HCT116 (cell line): ENCODE data around the gene USP10.

Source experiments
- CTCF ChIP-seq, 3 experiments: fragments of 200-600 bp in 1 of 3; sonication (generic) in 1 of 3; IDR thresholded peaks in 2 of 3; conservative IDR thresholded peaks in 1 of 3; 2 replicates each; pipeline ENCODE4 v1.5.1; 2012 to 2017; ENCODE audit warnings: low read depth in 2 of 3, low read length in 2 of 3, antibody characterized with exemption in 1 of 3, borderline replicate concordance in 1 of 3, control low read depth in 1 of 3, mild to moderate bottlenecking in 1 of 3, mixed read lengths in 1 of 3, mixed run types in 1 of 3, moderate library complexity in 1 of 3; ENCODE audit not compliant: insufficient read depth in 1 of 3
- EZH2 ChIP-seq: fragments of 200-600 bp; sonication (generic); IDR thresholded peaks from 2 replicates; pipeline ENCODE4 v1.6.1; 2017; ENCODE audit warnings: antibody characterized with exemption, mixed run types
- POLR2A ChIP-seq: IDR thresholded peaks from 2 replicates; pipeline ENCODE4 v1.7.0; 2011; ENCODE audit warnings: borderline replicate concordance; ENCODE audit not compliant: insufficient read depth, insufficient read length; ENCODE audit errors: extremely low read depth

GRCh38 chr16:84661418-84662060 lies 38.3 kb upstream of the USP10 start:
- TF ChIP-seq CTCF (IDR thresholded peaks at IDR 0.05 in 2 of 3, conservative IDR thresholded peaks at IDR 0.05 in 1 of 3; ENCODE audit: borderline replicate concordance in 1 of 3, insufficient read depth in 1 of 3, low read depth in 2 of 3, low read length in 2 of 3) = no peak
- no peak for TF ChIP-seq POLR2A
- TF ChIP-seq EZH2 = no peak
